ENCODE data around the gene UBE2QL1. TPM values are rescaled to one million over a fixed set of nuclear protein-coding genes. Genes with fewer than 3 reads are reported as not detected.

Gene UBE2QL1
- polyA plus RNA-seq, 1 experiment, result not detected

DNA sequence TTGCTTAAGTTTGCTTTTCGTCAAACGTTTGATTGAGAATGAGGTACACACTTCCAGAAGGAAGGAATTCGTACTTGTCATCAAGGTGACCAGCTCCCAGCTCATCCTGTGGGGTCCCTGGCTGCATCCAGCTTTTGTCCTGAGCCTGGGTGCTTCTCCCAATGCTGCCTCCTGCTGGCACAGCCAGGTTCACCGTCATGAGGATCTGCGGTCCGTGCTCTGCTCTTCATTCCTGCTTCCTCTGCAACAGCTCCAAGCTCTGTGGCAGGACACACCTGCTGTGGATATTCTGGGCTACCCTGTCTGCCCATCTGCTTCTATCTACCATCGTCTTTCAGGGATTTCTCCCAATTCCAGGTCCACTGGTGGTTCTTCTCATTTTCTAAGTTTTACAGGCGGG, 13.3 kb upstream of the UBE2QL1 start:
- Histone ChIP-seq H3K9me3 (ENCODE audit: control insufficient read depth, insufficient read depth, low read length) (no peaks in the 10 kb centered on the region), H3K27ac (ENCODE audit: low read depth, low read length) (no peak overlapping the region), H3K4me3 (ENCODE audit: low read depth, low read length) (no peak overlapping the region), H3K27me3 (ENCODE audit: control insufficient read depth, insufficient read depth, low read length) (no peaks in the 10 kb centered on the region)
- POLR2A ChIA-PET, result no interaction called here
- DNase-seq (ENCODE audit: low read depth, low spot score), result no peak
- TF ChIP-seq, protein P1, sequence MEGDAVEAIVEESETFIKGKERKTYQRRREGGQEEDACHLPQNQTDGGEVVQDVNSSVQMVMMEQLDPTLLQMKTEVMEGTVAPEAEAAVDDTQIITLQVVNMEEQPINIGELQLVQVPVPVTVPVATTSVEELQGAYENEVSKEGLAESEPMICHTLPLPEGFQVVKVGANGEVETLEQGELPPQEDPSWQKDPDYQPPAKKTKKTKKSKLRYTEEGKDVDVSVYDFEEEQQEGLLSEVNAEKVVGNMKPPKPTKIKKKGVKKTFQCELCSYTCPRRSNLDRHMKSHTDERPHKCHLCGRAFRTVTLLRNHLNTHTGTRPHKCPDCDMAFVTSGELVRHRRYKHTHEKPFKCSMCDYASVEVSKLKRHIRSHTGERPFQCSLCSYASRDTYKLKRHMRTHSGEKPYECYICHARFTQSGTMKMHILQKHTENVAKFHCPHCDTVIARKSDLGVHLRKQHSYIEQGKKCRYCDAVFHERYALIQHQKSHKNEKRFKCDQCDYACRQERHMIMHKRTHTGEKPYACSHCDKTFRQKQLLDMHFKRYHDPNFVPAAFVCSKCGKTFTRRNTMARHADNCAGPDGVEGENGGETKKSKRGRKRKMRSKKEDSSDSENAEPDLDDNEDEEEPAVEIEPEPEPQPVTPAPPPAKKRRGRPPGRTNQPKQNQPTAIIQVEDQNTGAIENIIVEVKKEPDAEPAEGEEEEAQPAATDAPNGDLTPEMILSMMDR (IDR thresholded peaks at IDR 0.05; ENCODE audit: low read depth, low read length), result 0 out of 2 replicates have a peak, but pooled peaks have one; percentile 21
- CTCF ChIA-PET, result interaction anchor here (1.0 to 1.2 kb wide), 2 partner anchors 10 to 938 kb away, joined by 3 to 6 read pairs; no protein-coding TSS in a partner anchor

DNA sequence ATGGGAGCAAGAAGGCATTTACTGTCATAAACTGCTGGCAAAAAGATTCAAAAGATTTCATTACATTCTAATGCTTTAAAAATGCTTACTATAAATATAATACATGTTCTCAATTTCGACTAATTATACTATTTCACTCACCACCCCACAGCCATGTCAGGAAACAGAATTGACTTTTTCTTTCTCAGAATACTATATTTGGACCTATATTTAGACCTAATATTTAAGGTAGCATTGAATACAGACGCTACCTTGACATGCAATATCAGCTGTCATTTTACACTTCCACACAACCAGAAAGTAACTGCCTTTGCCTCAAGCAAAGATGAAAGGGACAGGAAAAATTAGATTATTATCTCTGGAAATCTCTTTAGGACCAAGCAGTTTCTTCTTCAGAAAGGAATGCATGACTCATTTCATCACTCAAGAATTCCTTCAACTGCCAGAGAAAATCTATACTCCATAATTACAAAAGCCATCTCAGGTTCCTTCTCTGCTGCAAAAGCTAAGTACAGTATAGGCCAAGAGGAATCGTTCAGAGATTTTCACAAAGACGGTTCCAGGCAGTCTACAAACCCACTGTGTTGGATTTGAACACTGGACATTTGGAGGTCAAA, 11.8 kb upstream of the UBE2QL1 start:
- ChIA-PET CTCF (no interaction called here), POLR2A (no interaction called here)
- no peak overlapping the region for H3K4me3 ChIP-seq (ENCODE audit: low read depth, low read length)
- H3K9me3 ChIP-seq (ENCODE audit: control insufficient read depth, insufficient read depth, low read length), result no peaks in the 10 kb centered on the region
- DNase-seq (ENCODE audit: low read depth, low spot score), result no peak
- TF ChIP-seq, protein P1 (IDR thresholded peaks at IDR 0.05; ENCODE audit: low read depth, low read length), result no peak
- H3K27me3 ChIP-seq (ENCODE audit: control insufficient read depth, insufficient read depth, low read length), result no peaks in the 10 kb centered on the region
- no peak overlapping the region for H3K27ac ChIP-seq (ENCODE audit: low read depth, low read length)

DNA sequence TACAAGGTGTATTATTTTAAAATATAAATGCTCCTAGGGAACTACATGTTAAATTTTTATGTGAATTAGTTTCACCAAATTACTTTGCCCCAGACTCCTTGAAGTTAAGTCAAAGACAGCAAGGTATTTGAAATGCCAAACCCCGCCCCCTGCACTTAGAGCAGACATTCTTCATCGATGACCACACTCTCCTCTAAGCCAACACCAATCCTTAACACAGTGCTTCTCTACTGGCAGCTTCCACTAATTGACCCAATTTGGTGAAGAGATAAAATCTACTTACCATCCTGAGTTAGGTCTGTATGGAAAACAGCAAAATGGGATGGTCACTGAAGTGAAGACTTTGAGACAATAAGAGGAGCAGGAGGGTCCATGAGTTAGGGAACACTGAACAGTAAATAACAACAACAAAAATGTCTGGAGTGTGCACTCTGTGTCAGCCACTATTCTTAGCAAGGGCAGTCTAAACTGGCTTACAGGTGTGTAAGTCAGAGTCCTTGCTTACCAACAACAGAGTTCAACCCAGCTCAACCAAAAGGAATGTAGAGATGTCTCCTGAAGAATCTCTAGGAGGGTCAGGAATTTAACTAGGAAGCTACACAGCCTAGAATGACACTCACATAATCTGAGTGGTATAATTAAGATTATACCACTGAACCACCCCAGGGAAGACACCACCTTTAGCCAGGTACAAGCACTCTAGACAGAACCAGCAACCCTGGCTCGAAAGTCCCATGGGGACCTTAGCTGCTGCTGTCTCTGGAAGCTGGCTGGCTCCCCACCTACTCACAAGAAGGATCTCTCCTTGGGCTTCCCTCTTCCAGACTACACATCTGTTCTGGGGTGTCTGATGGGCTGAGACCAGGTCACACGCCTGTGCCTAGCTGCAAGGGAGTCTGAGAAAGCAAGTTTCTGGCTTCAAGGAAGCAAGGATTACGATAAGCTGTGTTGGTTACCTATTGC, 8.8 kb upstream of the UBE2QL1 start:
- H3K4me3 ChIP-seq (ENCODE audit: low read depth, low read length), result no peak overlapping the region
- no peak overlapping the region for H3K27ac ChIP-seq (ENCODE audit: low read depth, low read length)
- H3K27me3 ChIP-seq (ENCODE audit: control insufficient read depth, insufficient read depth, low read length), result no peaks in the 10 kb centered on the region
- H3K9me3 ChIP-seq (ENCODE audit: control insufficient read depth, insufficient read depth, low read length), result no peaks in the 10 kb centered on the region
- TF ChIP-seq, protein P1 (IDR thresholded peaks at IDR 0.05; ENCODE audit: low read depth, low read length), result no peak
- DNase-seq (ENCODE audit: low read depth, low spot score), result no peak
- ChIA-PET CTCF (no interaction called here), POLR2A (no interaction called here)

DNA sequence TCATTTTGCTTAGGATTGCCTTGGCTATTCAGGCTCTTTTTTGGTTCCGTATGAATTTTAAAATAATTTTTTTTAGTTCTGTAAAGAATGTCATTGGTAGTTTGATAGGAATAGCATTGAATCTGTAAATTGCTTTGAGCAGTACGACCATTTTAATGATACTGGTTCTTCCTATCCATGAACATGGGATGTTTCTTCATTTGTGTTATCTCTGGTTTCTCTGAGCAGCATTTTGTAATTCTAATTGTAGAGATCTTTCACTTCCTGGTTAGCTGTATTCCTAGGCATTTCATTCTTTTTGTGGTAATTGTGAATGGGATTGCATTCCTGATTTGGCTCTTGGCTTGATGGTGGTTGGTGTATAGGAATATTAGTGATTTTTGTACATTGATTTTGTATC, 6.3 kb upstream of the UBE2QL1 start:
- ChIA-PET POLR2A (no interaction called here), CTCF (no interaction called here)
- no peak overlapping the region for H3K4me3 ChIP-seq (ENCODE audit: low read depth, low read length)
- no peaks in the 10 kb centered on the region for H3K9me3 ChIP-seq (ENCODE audit: control insufficient read depth, insufficient read depth, low read length)
- no peaks in the 10 kb centered on the region for H3K27me3 ChIP-seq (ENCODE audit: control insufficient read depth, insufficient read depth, low read length)
- no peak overlapping the region for H3K27ac ChIP-seq (ENCODE audit: low read depth, low read length)
- TF ChIP-seq, protein P1 (IDR thresholded peaks at IDR 0.05; ENCODE audit: low read depth, low read length), result no peak
- DNase-seq (ENCODE audit: low read depth, low spot score), result no peak

DNA sequence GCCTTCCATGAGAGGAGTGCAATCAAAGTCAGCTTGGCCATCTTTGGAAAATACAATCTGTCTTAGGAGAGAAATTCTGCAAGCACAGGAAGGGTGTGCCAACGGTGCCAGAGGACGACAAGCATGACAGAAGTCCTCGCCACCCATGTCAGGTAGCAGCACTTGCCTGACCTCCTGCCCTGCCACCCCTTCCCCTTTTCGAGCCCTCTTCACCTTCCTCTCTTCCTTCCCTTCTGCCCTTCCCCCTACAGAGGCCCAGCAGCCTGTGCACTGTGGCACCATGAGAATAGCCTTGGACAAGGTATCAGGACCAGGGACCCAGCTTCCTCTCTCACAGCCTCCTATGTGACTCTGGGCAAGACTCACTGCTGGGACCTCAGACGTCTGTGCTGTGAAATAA, 5.3 kb upstream of the UBE2QL1 start:
- TF ChIP-seq, protein P1 (IDR thresholded peaks at IDR 0.05; ENCODE audit: low read depth, low read length), result no peak
- Histone ChIP-seq H3K9me3 (ENCODE audit: control insufficient read depth, insufficient read depth, low read length) (peaks cover 4% of the 10 kb centered on the region; the same call in 1 of the 2 replicates), H3K4me3 (ENCODE audit: low read depth, low read length) (no peak overlapping the region), H3K27me3 (ENCODE audit: control insufficient read depth, insufficient read depth, low read length) (no peaks in the 10 kb centered on the region), H3K27ac (ENCODE audit: low read depth, low read length) (no peak overlapping the region)
- no peak for DNase-seq (ENCODE audit: low read depth, low spot score)
- POLR2A ChIA-PET, result no interaction called here
- CTCF ChIA-PET, result no interaction called here
